ENCODE results near the gene CP.

The CP gene

GRCh38 chr3:149186721-149187120, 34.9 kb downstream of the CP start:
- Mint-ChIP-seq H3K4me3 (no peak overlapping the region), H3K27ac (no peak overlapping the region)
- intact Hi-C loops (cut with micrococcal nuclease) = no loop called here

DNA sequence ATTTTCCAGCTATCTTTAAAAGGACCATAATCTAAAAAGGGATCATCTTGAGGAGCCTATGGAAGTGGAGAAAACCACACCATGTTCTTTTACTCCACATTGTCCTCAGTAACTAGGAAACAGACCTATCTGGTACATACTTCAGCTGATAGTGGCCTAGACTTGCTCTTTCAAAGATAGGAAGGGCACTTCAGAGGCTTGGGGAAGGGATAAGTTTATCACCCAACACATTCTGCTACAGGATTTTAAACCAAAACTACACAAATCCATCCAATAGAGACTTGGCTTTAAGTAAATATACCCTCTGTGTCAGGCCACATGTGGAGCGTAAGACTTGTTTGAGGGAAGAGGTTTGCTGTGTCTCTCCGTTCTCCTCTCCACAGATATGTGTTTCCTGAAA, 35.4 kb downstream of the CP start:
- no peak overlapping the region for H3K27ac Mint-ChIP-seq

More at GRCh38 chr3:149186721-149187120, 34.9 kb downstream of the CP start:
- no peaks in the 10 kb centered on the region for H3K4me1 Mint-ChIP-seq (ENCODE audit: low read depth)
- peaks cover 3% of the 10 kb centered on the region for H3K27me3 Mint-ChIP-seq
- peaks cover 19% of the 10 kb centered on the region for H3K36me3 Mint-ChIP-seq (ENCODE audit: low read depth)
- H3K9me3 Mint-ChIP-seq = no peaks in the 10 kb centered on the region

GRCh38 chr3:149181182-149181581, 40.4 kb downstream of the CP start:
- Mint-ChIP-seq H3K27ac (no peak overlapping the region), H3K9me3 (no peaks in the 10 kb centered on the region), H3K4me1 (ENCODE audit: low read depth) (peaks cover 6% of the 10 kb centered on the region), H3K4me3 (no peak overlapping the region), H3K36me3 (ENCODE audit: low read depth) (peaks cover 33% of the 10 kb centered on the region), H3K27me3 (no peaks in the 10 kb centered on the region)
- intact Hi-C loops (cut with micrococcal nuclease) = no loop called here

More for the DNA sequence above, 35.4 kb downstream of the CP start:
- no peak overlapping the region for H3K4me3 Mint-ChIP-seq
- intact Hi-C loops (cut with micrococcal nuclease) = no loop called here
- peaks cover 19% of the 10 kb centered on the region for H3K36me3 Mint-ChIP-seq (ENCODE audit: low read depth)
- no peaks in the 10 kb centered on the region for H3K9me3 Mint-ChIP-seq
- peaks cover 3% of the 10 kb centered on the region for H3K27me3 Mint-ChIP-seq
- no peaks in the 10 kb centered on the region for H3K4me1 Mint-ChIP-seq (ENCODE audit: low read depth)

DNA sequence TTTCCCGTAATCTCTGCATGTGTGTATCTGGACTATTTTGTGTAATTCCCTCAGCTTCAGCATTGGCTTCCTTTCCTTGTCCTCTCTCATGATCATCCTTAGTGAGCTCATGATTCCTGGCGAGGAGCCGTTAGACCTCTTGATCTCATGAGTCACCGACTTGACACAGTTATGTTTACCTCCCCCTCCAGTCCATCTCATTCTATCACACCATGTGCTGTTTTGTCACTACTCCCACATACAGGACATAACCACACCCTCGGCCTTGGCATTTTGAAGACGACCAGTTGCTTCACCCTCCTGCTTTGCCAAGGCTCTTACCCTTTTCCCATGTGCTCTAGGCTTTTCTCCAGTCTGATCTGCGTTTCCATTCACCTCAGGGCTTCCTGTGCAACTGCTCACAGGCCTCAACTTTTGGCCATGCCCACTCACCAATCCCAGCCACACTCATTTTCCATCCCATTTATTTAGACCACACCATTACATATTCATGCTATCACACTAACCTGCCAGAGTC, 41.5 kb downstream of the CP start:
- Mint-ChIP-seq H3K27ac (no peak overlapping the region), H3K4me3 (no peak overlapping the region), H3K9me3 (no peaks in the 10 kb centered on the region), H3K4me1 (ENCODE audit: low read depth) (peaks cover 6% of the 10 kb centered on the region), H3K36me3 (ENCODE audit: low read depth) (peaks cover 33% of the 10 kb centered on the region), H3K27me3 (no peaks in the 10 kb centered on the region)
- intact Hi-C loops (cut with micrococcal nuclease) = no loop called here

DNA sequence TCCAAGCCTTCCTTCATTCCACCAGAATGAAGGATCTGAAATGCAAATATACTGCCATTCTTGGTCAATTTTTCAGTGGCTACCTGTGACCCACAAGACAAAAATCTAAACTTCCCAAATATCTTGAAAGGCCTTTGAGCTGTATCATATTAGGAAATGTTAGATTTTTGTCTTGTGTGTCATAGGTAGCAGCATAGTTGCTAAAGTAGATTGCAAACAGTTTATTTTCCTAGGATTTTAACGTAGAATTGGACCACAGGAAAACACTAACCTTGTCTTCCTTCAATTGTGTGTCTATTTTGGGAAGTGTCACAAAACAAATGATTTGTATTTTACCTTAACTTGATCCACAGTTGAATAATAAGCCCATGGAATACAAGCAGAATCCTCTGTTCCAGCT, 42.4 kb downstream of the CP start:
- Mint-ChIP-seq H3K4me3 (no peak overlapping the region), H3K36me3 (ENCODE audit: low read depth) (peaks cover 33% of the 10 kb centered on the region), H3K9me3 (no peaks in the 10 kb centered on the region), H3K27me3 (no peaks in the 10 kb centered on the region), H3K4me1 (ENCODE audit: low read depth) (peaks cover 6% of the 10 kb centered on the region), H3K27ac (no peak overlapping the region)
- intact Hi-C loops (cut with micrococcal nuclease) = no loop called here

DNA sequence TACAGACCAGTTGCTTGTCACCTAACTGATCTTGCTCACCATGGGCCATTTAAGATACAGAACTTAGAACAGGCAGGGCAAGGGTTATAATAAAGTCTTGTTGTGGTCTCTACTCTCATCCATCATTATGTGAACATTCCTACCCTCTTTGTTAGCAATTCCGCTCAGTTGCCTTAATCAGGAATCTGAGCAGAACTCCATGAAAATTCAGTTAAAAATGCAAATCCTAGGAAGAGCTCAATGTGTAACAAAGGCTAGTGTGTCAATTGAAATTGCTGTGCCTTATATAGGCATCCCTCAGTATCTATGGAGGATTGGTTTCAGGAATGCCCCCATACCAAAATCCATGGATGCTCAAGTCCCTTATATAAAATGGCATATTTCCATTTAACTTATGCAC, 44.5 kb downstream of the CP start:
- H3K27ac Mint-ChIP-seq = no peak overlapping the region
- no peaks in the 10 kb centered on the region for H3K27me3 Mint-ChIP-seq
- no peak overlapping the region for H3K4me3 Mint-ChIP-seq
- no peaks in the 10 kb centered on the region for H3K9me3 Mint-ChIP-seq
- H3K36me3 Mint-ChIP-seq (ENCODE audit: low read depth) = peaks cover 51% of the 10 kb centered on the region
- H3K4me1 Mint-ChIP-seq (ENCODE audit: low read depth) = peaks cover 6% of the 10 kb centered on the region
- intact Hi-C loops (cut with micrococcal nuclease) = no loop called here

- Mint-ChIP-seq H3K4me3 (no peak overlapping the region), H3K27me3 (no peaks in the 10 kb centered on the region), H3K27ac (no peak overlapping the region), H3K9me3 (no peaks in the 10 kb centered on the region), H3K4me1 (ENCODE audit: low read depth) (peaks cover 6% of the 10 kb centered on the region), H3K36me3 (ENCODE audit: low read depth) (peaks cover 71% of the 10 kb centered on the region)
- intact Hi-C loops (cut with micrococcal nuclease) = no loop called here
Measured at GRCh38 chr3:149174901-149175300, 46.7 kb downstream of the CP start.

GRCh38 chr3:149170672-149171071, 51.0 kb downstream of the CP start:
- Mint-ChIP-seq H3K4me1 (ENCODE audit: low read depth) (no peaks in the 10 kb centered on the region), H3K9me3 (no peaks in the 10 kb centered on the region), H3K36me3 (ENCODE audit: low read depth) (peaks cover 87% of the 10 kb centered on the region), H3K27ac (no peak overlapping the region), H3K4me3 (no peak overlapping the region), H3K27me3 (no peaks in the 10 kb centered on the region)
- intact Hi-C loops (cut with micrococcal nuclease) = no loop called here

DNA sequence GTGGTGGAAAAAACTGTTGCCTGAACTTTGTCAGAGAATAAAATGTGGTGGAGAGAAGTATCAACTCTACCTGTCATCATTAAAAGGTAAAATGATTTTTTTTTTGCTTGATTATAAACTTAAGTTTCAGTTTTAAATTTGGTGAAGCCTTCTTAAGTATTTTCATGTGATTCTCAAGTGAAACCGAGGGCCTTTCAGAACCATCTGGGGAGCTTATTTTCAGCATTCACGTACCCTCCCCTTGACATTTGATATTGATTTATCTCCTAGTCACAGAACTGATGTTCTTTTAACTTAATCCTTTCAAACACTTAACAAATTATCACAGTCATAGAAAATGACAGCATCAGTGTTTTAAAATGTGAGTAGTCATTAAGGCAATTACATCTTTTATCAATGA, 53.7 kb downstream of the CP start:
- intact Hi-C loops (cut with micrococcal nuclease) = no loop called here
- H3K4me1 Mint-ChIP-seq (ENCODE audit: low read depth) = no peaks in the 10 kb centered on the region
- H3K9me3 Mint-ChIP-seq = no peaks in the 10 kb centered on the region
- no peak overlapping the region for H3K27ac Mint-ChIP-seq
- H3K36me3 Mint-ChIP-seq (ENCODE audit: low read depth) = peaks cover 82% of the 10 kb centered on the region
- H3K27me3 Mint-ChIP-seq = no peaks in the 10 kb centered on the region
- H3K4me3 Mint-ChIP-seq = no peak overlapping the region

DNA sequence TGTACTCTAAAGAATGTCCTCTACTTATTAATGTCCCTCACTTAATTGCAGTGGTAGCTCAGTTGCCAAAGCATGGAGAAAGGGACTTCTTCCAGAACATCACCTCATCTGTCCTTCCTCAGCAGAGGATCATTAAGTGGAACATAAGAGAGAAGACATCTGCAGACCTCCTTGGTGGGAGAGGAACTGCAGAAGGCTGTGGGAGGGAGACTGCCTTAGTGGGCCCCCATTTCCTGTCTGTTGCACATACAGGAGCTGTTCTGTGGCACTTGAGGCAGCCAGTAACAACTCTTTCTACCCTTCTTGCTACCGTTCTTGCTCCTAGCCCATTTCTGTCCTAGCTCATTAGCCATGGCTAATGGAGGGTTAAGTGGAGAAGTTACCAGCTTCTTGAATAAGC, 58.6 kb downstream of the CP start:
- H3K9me3 Mint-ChIP-seq = no peaks in the 10 kb centered on the region
- no peak overlapping the region for H3K27ac Mint-ChIP-seq
- intact Hi-C loops (cut with micrococcal nuclease) = no loop called here
- peaks cover 84% of the 10 kb centered on the region for H3K36me3 Mint-ChIP-seq (ENCODE audit: low read depth)
- H3K4me1 Mint-ChIP-seq (ENCODE audit: low read depth) = no peaks in the 10 kb centered on the region
- H3K4me3 Mint-ChIP-seq = no peak overlapping the region
- no peaks in the 10 kb centered on the region for H3K27me3 Mint-ChIP-seq

DNA sequence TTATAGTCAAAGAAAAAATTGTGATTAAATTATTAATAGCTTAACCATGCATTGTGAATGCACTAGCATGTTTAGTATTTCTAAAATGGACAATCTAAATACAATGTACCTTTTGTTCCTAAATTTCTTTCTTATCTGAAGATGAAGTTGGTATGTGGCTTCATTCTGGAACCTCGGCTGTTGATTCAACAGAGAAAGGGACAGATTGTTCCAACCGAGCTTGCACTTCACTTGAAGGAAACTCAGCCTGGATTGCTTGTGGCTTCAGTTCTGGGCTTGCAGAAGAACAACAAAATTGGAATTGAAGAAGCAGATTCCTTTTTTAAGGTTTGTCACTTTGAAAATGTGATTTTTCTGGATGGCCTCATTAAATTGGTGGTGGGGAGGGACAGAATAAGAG, 59.6 kb downstream of the CP start:
- Mint-ChIP-seq H3K9me3 (no peaks in the 10 kb centered on the region), H3K27ac (no peak overlapping the region), H3K27me3 (no peaks in the 10 kb centered on the region), H3K4me1 (ENCODE audit: low read depth) (no peaks in the 10 kb centered on the region), H3K36me3 (ENCODE audit: low read depth) (peaks cover 80% of the 10 kb centered on the region), H3K4me3 (no peak overlapping the region)
- intact Hi-C loops (cut with micrococcal nuclease) = no loop called here

- H3K9me3 Mint-ChIP-seq = no peaks in the 10 kb centered on the region
- H3K27me3 Mint-ChIP-seq = no peaks in the 10 kb centered on the region
- H3K4me3 Mint-ChIP-seq = no peak overlapping the region
- H3K36me3 Mint-ChIP-seq (ENCODE audit: low read depth) = peaks cover 85% of the 10 kb centered on the region
- intact Hi-C loops (cut with micrococcal nuclease) = no loop called here
- no peaks in the 10 kb centered on the region for H3K4me1 Mint-ChIP-seq (ENCODE audit: low read depth)
- no peak overlapping the region for H3K27ac Mint-ChIP-seq
Measured at GRCh38 chr3:149160754-149161300, 60.8 kb downstream of the CP start.

DNA sequence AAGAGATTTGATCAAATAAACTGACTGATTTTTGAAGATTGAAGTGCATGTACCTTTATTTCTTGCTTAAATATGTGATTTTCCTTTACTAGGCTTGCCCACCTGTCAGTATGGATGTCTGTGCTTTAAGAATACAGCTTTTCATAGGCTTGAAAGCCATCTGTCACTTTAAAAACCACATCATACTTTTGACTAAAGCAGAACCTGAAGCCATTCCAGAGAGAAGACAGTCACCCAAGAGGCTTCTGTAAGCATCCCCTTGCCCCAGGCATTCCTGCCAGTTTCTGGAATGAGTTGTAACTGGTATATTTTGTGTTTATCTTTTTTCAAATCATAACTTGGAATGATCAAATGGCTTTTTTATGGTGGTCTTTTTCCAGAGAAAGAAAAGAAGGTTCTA, 68.2 kb downstream of the CP start:
- no peak overlapping the region for H3K27ac Mint-ChIP-seq
- no peaks in the 10 kb centered on the region for H3K9me3 Mint-ChIP-seq
- intact Hi-C loops (cut with micrococcal nuclease) = no loop called here
- no peak overlapping the region for H3K4me3 Mint-ChIP-seq
- peaks cover 60% of the 10 kb centered on the region for H3K36me3 Mint-ChIP-seq (ENCODE audit: low read depth)
- H3K4me1 Mint-ChIP-seq (ENCODE audit: low read depth) = peaks cover 17% of the 10 kb centered on the region
- H3K27me3 Mint-ChIP-seq = no peaks in the 10 kb centered on the region

DNA sequence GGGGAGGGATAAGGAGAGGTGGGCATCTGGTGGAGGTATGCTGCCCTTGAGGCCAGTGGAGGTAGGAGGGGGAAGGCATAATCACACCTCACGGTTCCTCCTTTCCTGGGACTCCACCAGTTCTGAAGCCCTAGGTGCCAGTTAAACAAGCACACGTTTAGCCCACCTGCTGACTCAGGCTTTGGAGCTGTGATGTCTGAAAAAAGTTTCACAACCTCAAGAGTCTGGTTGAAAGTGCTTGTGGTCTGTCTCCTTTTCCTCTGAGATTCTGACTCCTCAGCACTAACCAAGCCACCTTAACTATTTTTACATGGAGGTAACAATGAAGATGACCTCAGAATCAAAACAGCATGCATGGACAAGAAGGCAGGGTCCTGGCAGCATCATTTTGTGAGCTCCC, 69.2 kb downstream of the CP start:
- Mint-ChIP-seq H3K27me3 (no peaks in the 10 kb centered on the region), H3K4me3 (no peak overlapping the region), H3K4me1 (ENCODE audit: low read depth) (peaks cover 17% of the 10 kb centered on the region), H3K9me3 (no peaks in the 10 kb centered on the region), H3K36me3 (ENCODE audit: low read depth) (peaks cover 53% of the 10 kb centered on the region), H3K27ac (peak overlapping the region; percentile 27)
- intact Hi-C loops (cut with micrococcal nuclease) = no loop called here

DNA sequence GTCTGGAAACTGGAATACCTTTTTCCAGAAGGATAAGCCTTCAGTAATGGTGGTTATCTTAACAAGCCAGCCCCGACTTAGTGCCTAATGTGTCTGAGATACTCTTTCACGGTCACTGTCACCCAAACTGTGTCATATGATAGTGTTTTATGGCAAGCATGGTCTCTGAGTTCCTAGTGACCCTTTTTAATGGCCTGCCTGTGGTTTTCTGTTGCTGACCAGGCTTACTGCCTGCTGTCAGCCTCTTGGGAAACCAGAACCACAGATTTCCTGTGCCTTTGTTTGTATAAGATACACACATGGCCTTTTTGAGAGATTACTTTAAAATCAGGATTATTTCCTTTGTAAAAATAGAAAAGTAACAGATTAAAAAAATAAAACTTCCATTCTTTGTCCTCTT, 69.8 kb downstream of the CP start:
- peak overlapping the region; percentile 27 for H3K27ac Mint-ChIP-seq

More for the DNA sequence above, 69.8 kb downstream of the CP start:
- Mint-ChIP-seq H3K4me3 (no peak overlapping the region), H3K36me3 (ENCODE audit: low read depth) (peaks cover 48% of the 10 kb centered on the region), H3K4me1 (ENCODE audit: low read depth) (peaks cover 17% of the 10 kb centered on the region), H3K9me3 (no peaks in the 10 kb centered on the region), H3K27me3 (no peaks in the 10 kb centered on the region)
- intact Hi-C loops (cut with micrococcal nuclease) = no loop called here

Data from dendritic cell treated with granulocyte-macrophage colony-stimulating factor and Interleukin-4, amounts not matched to agents 40 ng/mL and 50 ng/mL, for 4 days (primary cell).